Measurements from ENCODE around the gene GNL1. TPM values are rescaled to one million over a fixed set of nuclear protein-coding genes. Genes with fewer than 3 reads are reported as not detected.
A peak's percentile ranks its signal among the peaks of the same experiment; 100 is the strongest.

The GNL1 gene
- total and polyA plus RNA-seq, 10 of the 15 experiments (the other 5 are each of a cell fraction or from before 2014, with no cell fraction given), result 0.18 to 64.5 (median 45.5) TPM

GRCh38 chr6:30507849-30508827 lies 48.2 kb downstream of the GNL1 start (continued):
- TF ChIP-seq HDAC6 (IDR thresholded peaks at IDR 0.05; ENCODE audit: unreplicated experiment) (no peak), ETV6 (conservative IDR thresholded peaks at IDR 0.05 in 1 of 2, IDR thresholded peaks at IDR 0.05 in 1 of 2; ENCODE audit: borderline replicate concordance in 1 of 2, low read depth in 1 of 2) (peak in 1 of 2 experiments; percentile 78; a peak in 2 of 4 replicates), NR2C2 (IDR thresholded peaks at IDR 0.05; ENCODE audit: borderline replicate concordance, control insufficient read depth, insufficient read length, low read depth) (no peak), STAT1 (conservative IDR thresholded peaks at IDR 0.05) (no peak), TARDBP (IDR thresholded peaks at IDR 0.05; ENCODE audit: borderline replicate concordance) (no peak), ZNF687 (IDR thresholded peaks at IDR 0.05) (peak; percentile 35; the same call in 1 of the 2 replicates), MYC (IDR thresholded peaks at IDR 0.05; ENCODE audit: insufficient read depth, insufficient read length, insufficient replicate concordance, low read length, severe bottlenecking) (no peak), TCF3 (IDR thresholded peaks at IDR 0.05; ENCODE audit: borderline replicate concordance, insufficient read depth, low read depth, low read length) (peak; percentile 78), CHD2 (IDR thresholded peaks at IDR 0.05; ENCODE audit: borderline replicate concordance, low read depth, low read length) (no peak)
- TF ChIP-seq, protein P1, sequence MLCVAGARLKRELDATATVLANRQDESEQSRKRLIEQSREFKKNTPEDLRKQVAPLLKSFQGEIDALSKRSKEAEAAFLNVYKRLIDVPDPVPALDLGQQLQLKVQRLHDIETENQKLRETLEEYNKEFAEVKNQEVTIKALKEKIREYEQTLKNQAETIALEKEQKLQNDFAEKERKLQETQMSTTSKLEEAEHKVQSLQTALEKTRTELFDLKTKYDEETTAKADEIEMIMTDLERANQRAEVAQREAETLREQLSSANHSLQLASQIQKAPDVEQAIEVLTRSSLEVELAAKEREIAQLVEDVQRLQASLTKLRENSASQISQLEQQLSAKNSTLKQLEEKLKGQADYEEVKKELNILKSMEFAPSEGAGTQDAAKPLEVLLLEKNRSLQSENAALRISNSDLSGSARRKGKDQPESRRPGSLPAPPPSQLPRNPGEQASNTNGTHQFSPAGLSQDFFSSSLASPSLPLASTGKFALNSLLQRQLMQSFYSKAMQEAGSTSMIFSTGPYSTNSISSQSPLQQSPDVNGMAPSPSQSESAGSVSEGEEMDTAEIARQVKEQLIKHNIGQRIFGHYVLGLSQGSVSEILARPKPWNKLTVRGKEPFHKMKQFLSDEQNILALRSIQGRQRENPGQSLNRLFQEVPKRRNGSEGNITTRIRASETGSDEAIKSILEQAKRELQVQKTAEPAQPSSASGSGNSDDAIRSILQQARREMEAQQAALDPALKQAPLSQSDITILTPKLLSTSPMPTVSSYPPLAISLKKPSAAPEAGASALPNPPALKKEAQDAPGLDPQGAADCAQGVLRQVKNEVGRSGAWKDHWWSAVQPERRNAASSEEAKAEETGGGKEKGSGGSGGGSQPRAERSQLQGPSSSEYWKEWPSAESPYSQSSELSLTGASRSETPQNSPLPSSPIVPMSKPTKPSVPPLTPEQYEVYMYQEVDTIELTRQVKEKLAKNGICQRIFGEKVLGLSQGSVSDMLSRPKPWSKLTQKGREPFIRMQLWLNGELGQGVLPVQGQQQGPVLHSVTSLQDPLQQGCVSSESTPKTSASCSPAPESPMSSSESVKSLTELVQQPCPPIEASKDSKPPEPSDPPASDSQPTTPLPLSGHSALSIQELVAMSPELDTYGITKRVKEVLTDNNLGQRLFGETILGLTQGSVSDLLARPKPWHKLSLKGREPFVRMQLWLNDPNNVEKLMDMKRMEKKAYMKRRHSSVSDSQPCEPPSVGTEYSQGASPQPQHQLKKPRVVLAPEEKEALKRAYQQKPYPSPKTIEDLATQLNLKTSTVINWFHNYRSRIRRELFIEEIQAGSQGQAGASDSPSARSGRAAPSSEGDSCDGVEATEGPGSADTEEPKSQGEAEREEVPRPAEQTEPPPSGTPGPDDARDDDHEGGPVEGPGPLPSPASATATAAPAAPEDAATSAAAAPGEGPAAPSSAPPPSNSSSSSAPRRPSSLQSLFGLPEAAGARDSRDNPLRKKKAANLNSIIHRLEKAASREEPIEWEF (IDR thresholded peaks at IDR 0.05; ENCODE audit: insufficient replicate concordance, low read depth, low read length), result no peak
- TF ChIP-seq, protein P2, sequence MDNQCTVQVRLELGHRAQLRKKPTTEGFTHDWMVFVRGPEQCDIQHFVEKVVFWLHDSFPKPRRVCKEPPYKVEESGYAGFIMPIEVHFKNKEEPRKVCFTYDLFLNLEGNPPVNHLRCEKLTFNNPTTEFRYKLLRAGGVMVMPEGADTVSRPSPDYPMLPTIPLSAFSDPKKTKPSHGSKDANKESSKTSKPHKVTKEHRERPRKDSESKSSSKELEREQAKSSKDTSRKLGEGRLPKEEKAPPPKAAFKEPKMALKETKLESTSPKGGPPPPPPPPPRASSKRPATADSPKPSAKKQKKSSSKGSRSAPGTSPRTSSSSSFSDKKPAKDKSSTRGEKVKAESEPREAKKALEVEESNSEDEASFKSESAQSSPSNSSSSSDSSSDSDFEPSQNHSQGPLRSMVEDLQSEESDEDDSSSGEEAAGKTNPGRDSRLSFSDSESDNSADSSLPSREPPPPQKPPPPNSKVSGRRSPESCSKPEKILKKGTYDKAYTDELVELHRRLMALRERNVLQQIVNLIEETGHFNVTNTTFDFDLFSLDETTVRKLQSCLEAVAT (IDR thresholded peaks at IDR 0.05), result no peak
- TF ChIP-seq, protein P3, sequence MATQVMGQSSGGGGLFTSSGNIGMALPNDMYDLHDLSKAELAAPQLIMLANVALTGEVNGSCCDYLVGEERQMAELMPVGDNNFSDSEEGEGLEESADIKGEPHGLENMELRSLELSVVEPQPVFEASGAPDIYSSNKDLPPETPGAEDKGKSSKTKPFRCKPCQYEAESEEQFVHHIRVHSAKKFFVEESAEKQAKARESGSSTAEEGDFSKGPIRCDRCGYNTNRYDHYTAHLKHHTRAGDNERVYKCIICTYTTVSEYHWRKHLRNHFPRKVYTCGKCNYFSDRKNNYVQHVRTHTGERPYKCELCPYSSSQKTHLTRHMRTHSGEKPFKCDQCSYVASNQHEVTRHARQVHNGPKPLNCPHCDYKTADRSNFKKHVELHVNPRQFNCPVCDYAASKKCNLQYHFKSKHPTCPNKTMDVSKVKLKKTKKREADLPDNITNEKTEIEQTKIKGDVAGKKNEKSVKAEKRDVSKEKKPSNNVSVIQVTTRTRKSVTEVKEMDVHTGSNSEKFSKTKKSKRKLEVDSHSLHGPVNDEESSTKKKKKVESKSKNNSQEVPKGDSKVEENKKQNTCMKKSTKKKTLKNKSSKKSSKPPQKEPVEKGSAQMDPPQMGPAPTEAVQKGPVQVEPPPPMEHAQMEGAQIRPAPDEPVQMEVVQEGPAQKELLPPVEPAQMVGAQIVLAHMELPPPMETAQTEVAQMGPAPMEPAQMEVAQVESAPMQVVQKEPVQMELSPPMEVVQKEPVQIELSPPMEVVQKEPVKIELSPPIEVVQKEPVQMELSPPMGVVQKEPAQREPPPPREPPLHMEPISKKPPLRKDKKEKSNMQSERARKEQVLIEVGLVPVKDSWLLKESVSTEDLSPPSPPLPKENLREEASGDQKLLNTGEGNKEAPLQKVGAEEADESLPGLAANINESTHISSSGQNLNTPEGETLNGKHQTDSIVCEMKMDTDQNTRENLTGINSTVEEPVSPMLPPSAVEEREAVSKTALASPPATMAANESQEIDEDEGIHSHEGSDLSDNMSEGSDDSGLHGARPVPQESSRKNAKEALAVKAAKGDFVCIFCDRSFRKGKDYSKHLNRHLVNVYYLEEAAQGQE (IDR thresholded peaks at IDR 0.05; ENCODE audit: low read depth, low read length), result no peak

Data from GM12878 (cell line).